T-helper 1 cell treated with Interleukin-12 subunit alpha and Interleukin-12 subunit beta and Interleukin-4 antibody, amounts not matched to agents 30 μg/mL and 1 μg/mL, for 36 hours (primary cell): ENCODE results near the gene CDS1.
"Not testable (repeated sequence)": the region's sequence is repeated elsewhere in the genome, so short reads cannot be mapped to it uniquely, and the experiment has no call there.

Experiments used
- H3K27ac Mint-ChIP-seq: one replicate; pipeline ENCODE4 v1.8.0; 2021; ENCODE audit warnings: mild to moderate bottlenecking, mixed read lengths
- H3K27me3 Mint-ChIP-seq: one replicate; pipeline ENCODE4 v1.8.0; 2021; ENCODE audit warnings: low read depth, mixed read lengths
- H3K36me3 Mint-ChIP-seq: one replicate; pipeline ENCODE4 v1.8.0; 2021; ENCODE audit warnings: low read depth, mixed read lengths
- H3K4me1 Mint-ChIP-seq: one replicate; pipeline ENCODE4 v1.8.0; 2021; ENCODE audit warnings: low read depth, mixed read lengths
- H3K4me3 Mint-ChIP-seq: one replicate; pipeline ENCODE4 v1.8.0; 2021; ENCODE audit warnings: mild to moderate bottlenecking, moderate library complexity, mixed read lengths
- H3K9me3 Mint-ChIP-seq: one replicate; pipeline ENCODE4 v1.8.0; 2021; ENCODE audit warnings: mixed read lengths

The CDS1 gene

DNA sequence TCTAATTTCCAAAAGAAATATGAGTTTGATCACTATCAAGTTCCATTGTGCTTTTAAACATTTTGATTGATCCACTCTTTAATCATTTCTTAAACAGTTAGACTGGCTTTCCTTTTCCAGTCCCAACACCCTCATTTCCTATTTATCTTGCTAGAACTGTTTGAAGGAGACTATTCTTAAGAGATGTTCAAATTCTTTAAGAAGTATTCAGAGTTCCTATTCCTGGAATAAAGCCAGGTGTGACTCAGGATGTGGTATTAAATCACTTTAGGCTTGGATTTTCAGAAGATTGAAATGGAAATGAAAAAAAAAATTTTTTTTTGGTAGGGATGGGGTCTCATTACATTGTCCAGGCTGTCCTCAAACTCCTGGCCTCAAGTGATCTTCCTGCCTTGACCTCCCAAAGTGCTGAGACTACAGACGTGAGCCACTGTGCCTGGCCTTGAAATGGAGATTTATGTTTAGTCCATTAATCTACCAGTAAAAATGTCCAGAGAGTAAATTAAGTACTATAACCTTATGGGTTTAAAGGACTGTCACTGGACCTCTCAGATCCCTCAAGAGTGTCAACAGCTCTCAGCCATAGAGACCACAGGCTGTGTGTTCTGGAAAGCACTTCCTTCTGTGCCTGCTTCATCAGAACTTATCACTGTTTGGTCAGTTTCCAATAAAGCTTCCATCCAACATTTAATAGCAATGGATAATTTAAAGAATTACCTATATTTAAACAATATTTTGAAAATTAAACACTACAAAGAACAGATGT is 90.7 kb downstream of the CDS1 start:
- H3K27ac Mint-ChIP-seq = no peak overlapping the region
- no peaks in the 10 kb centered on the region for H3K36me3 Mint-ChIP-seq
- H3K4me1 Mint-ChIP-seq = no peaks in the 10 kb centered on the region
- H3K27me3 Mint-ChIP-seq = no peaks in the 10 kb centered on the region
- no peaks in the 10 kb centered on the region for H3K9me3 Mint-ChIP-seq
- no peak overlapping the region for H3K4me3 Mint-ChIP-seq

DNA sequence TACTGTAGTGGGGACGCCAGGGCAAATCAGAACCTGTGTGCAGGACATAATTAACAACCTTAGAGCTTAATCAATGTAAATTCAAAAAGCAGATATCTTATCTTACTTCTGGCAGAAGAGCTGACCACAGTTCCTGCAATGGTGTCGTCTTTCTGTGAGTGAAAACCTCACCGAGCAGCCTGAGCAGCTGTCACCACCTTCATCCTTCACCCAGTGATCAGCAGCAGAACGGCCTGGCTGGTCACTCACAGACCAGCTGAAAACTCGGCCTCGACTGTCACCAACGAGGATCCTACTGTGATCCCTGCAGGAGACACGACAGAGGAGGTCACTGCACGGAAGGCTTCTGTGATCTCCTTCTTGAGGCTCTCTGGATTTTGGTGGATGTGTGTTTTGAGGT is 94.2 kb downstream of the CDS1 start:
- H3K27me3 Mint-ChIP-seq = no peaks in the 10 kb centered on the region

DNA sequence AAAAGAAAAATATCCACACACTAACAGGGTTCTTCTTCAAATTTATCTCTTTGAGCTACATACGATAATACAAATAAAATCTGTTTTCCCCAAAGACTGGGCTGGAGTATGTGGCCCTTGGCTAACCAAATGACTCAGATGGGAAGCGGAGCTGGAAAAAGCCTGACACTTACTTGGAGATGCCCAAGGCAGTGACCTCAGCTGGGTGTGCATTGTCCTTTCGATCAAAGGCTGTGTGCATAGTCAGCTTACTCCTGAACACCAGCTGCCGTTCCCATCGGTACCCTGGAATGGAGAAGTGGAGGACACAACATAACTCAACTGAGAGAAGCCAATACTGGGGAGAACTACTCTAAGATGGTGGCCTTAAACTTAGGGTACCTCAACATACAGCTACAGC is 95.1 kb downstream of the CDS1 start:
- Mint-ChIP-seq H3K36me3 (no peaks in the 10 kb centered on the region), H3K4me3 (no peak overlapping the region), H3K27me3 (no peaks in the 10 kb centered on the region), H3K27ac (no peak overlapping the region), H3K4me1 (peaks cover 11% of the 10 kb centered on the region), H3K9me3 (no peaks in the 10 kb centered on the region)

More for the DNA sequence above, 94.2 kb downstream of the CDS1 start:
- Mint-ChIP-seq H3K9me3 (no peaks in the 10 kb centered on the region), H3K27ac (no peak overlapping the region), H3K36me3 (no peaks in the 10 kb centered on the region), H3K4me1 (peaks cover 11% of the 10 kb centered on the region), H3K4me3 (no peak overlapping the region)

- no peak overlapping the region for H3K4me3 Mint-ChIP-seq
- no peaks in the 10 kb centered on the region for H3K36me3 Mint-ChIP-seq
- no peak overlapping the region for H3K27ac Mint-ChIP-seq
- no peaks in the 10 kb centered on the region for H3K9me3 Mint-ChIP-seq
- H3K4me1 Mint-ChIP-seq = peaks cover 15% of the 10 kb centered on the region
- H3K27me3 Mint-ChIP-seq = no peaks in the 10 kb centered on the region
These were observed 96.2 kb downstream of the CDS1 start for GRCh38 chr4:84678976-84679744.

DNA sequence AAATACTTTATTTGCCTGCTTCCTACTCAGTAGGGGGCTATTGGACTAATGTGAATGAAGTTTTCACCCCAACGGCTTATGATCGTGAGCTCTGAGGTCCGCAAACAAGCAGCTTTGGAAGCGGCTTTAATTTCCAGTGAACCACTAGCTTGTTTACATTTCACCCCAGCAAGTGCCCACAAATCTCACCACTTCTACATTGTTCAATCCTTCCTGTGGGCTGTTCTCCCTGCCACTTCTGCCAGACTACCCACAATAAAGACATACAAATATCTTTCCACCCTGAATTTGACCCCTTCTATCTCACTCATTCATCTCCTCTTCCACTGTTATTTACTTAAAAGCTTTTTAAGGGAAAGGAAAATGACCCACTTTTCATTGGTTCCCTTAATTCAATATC is 98.0 kb downstream of the CDS1 start:
- H3K4me3 Mint-ChIP-seq = no peak overlapping the region
- no peak overlapping the region for H3K27ac Mint-ChIP-seq
- peaks cover 19% of the 10 kb centered on the region for H3K4me1 Mint-ChIP-seq
- no peaks in the 10 kb centered on the region for H3K9me3 Mint-ChIP-seq
- H3K36me3 Mint-ChIP-seq = no peaks in the 10 kb centered on the region
- H3K27me3 Mint-ChIP-seq = no peaks in the 10 kb centered on the region

DNA sequence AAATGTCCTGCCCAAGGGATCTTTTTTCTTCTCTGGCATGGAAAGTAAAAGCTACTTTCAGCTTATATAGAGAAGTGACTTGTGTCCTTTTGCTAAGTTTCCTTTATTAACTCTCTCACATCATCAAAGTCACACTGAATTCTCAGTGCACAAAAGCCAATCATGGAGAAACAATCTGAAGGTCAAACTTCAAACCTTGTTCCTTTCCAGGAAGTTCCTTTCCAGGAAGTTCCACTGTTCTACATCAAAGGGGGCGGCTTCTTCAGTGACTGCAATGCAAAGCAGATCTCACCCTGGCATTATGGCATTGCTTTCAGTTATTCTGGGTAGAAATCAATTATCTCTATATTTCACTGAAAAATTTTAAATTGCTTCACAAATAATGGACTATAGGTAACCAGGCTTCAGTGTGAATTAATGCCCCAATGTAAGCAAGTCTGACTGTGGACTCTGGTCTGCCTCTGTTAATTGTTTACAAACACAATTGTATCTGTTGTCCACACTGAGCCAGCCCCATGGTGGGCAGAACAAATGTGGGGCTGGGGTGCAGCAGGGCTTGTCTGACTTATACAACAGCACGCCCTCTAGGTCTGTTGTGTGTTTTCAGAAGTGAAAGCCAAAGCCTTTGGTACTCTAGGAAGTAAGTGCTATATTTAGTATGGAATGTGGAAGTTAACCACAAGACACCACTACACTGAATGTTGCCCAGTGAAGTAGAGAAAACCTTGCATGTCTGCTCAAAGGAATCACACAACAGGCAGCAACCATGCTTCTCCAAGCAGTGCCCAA is 98.8 kb downstream of the CDS1 start:
- Mint-ChIP-seq H3K27me3 (no peaks in the 10 kb centered on the region), H3K9me3 (no peaks in the 10 kb centered on the region), H3K4me3 (peak overlapping the region; percentile 42), H3K36me3 (no peaks in the 10 kb centered on the region), H3K4me1 (peaks cover 19% of the 10 kb centered on the region), H3K27ac (peak overlapping the region; percentile 61)

GRCh38 chr4:84682661-84683060 is 99.7 kb downstream of the CDS1 start:
- H3K4me1 Mint-ChIP-seq = peaks cover 19% of the 10 kb centered on the region
- not testable (repeated sequence) for H3K36me3 Mint-ChIP-seq, H3K4me3 Mint-ChIP-seq, H3K9me3 Mint-ChIP-seq, H3K27ac Mint-ChIP-seq, H3K27me3 Mint-ChIP-seq

DNA sequence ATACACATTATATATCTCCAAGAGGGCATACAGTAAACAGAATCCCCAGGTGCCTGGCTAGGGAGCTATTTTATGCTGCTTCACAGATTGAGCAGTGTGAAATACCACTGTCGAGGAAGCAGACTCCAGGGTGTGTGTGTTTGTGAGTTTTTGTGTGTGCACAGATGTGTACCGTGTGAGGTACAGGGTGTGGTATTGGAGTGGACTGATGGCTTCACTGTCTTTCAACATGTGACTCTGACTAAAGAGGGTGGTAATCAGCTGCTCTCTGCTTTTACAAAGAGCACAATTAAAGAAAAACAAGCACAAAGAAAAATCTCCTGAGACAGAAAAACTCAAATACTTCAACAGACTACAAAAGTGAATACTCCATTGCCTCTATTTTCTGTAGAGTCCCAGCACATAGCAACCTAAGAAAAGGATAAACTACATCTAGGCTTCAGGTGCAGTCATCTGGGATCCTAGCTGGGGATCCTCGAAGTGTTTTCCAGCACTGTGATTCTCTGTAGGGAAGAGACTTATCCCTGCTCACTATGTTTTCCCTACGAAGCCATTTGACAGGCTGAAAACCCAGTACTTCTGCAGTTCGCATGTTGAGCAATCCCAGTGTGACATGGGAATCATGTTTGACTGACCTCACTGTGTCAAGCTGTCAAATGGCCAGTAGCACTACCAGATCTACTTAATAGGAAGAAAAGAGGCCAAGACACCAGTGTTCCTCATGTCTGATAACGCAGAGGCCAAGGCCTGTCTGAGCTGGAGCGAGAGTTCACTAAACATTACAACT is 100.3 kb downstream of the CDS1 start:
- Mint-ChIP-seq H3K27me3 (no peaks in the 10 kb centered on the region), H3K9me3 (no peaks in the 10 kb centered on the region), H3K36me3 (no peaks in the 10 kb centered on the region), H3K4me1 (peaks cover 19% of the 10 kb centered on the region), H3K27ac (no peak overlapping the region), H3K4me3 (no peak overlapping the region)

DNA sequence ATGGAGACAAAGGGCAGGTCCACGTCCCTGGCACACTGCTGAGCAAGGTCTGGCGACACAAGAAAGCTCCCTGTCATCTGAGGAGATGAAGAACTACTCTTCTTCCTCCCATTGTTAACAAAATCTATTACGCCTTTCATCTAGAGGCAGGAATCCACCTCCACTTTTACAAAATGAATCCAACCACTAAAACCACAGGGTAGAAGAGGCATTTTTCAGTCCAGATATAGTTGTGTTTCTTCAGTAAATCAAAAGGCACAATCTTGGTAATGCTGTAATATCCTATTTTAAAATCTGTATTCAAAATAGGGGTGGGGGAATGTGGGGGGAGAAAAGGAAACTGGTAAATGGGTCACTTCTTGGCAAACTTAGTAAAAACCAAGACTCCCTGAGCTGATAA is 101.4 kb downstream of the CDS1 start:
- Mint-ChIP-seq H3K27ac (no peak overlapping the region), H3K4me3 (peak overlapping the region; percentile 25), H3K9me3 (no peaks in the 10 kb centered on the region), H3K4me1 (peaks cover 19% of the 10 kb centered on the region), H3K36me3 (no peaks in the 10 kb centered on the region), H3K27me3 (no peaks in the 10 kb centered on the region)

- no peak overlapping the region for H3K27ac Mint-ChIP-seq
- no peaks in the 10 kb centered on the region for H3K27me3 Mint-ChIP-seq
- H3K4me1 Mint-ChIP-seq = peaks cover 19% of the 10 kb centered on the region
- H3K9me3 Mint-ChIP-seq = no peaks in the 10 kb centered on the region
- H3K4me3 Mint-ChIP-seq = no peak overlapping the region
- H3K36me3 Mint-ChIP-seq = no peaks in the 10 kb centered on the region
These were observed 102.2 kb downstream of the CDS1 start for GRCh38 chr4:84685105-84685504.

DNA sequence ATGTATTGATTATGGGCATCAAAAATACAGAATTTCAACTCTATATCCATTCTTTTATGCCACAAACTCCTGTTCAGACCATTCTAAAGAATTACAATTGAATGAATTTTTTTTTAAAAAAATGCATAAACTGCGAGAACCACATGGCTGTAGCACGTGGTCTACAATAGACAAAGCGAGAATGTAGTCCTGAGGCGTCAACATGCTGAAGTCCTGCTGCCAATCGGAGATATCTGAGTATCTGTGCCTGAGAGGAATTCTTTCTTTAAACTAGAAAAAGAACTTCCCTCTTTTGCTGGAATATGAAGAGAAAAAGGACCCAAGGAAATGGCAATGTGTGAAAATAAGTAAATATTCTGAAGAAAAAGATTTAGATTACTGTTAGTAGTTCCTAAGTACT is 105.7 kb downstream of the CDS1 start:
- no peaks in the 10 kb centered on the region for H3K36me3 Mint-ChIP-seq
- H3K27ac Mint-ChIP-seq = no peak overlapping the region
- peaks cover 8% of the 10 kb centered on the region for H3K4me1 Mint-ChIP-seq
- H3K9me3 Mint-ChIP-seq = no peaks in the 10 kb centered on the region
- no peak overlapping the region for H3K4me3 Mint-ChIP-seq
- no peaks in the 10 kb centered on the region for H3K27me3 Mint-ChIP-seq

- Mint-ChIP-seq H3K4me3 (no peak overlapping the region), H3K27ac (no peak overlapping the region), H3K27me3 (no peaks in the 10 kb centered on the region), H3K4me1 (peaks cover 4% of the 10 kb centered on the region), H3K9me3 (no peaks in the 10 kb centered on the region), H3K36me3 (no peaks in the 10 kb centered on the region)
These were observed 106.3 kb downstream of the CDS1 start for GRCh38 chr4:84689197-84689596.

- no peak overlapping the region for H3K27ac Mint-ChIP-seq
- no peaks in the 10 kb centered on the region for H3K36me3 Mint-ChIP-seq
- H3K9me3 Mint-ChIP-seq = no peaks in the 10 kb centered on the region
- H3K4me1 Mint-ChIP-seq = no peaks in the 10 kb centered on the region
- no peaks in the 10 kb centered on the region for H3K27me3 Mint-ChIP-seq
- no peak overlapping the region for H3K4me3 Mint-ChIP-seq
These were observed 107.6 kb downstream of the CDS1 start for GRCh38 chr4:84690481-84690880.

- no peaks in the 10 kb centered on the region for H3K9me3 Mint-ChIP-seq
- no peaks in the 10 kb centered on the region for H3K27me3 Mint-ChIP-seq
- H3K4me1 Mint-ChIP-seq = no peaks in the 10 kb centered on the region
- no peaks in the 10 kb centered on the region for H3K36me3 Mint-ChIP-seq
- H3K4me3 Mint-ChIP-seq = no peak overlapping the region
- H3K27ac Mint-ChIP-seq = no peak overlapping the region
These were observed 108.3 kb downstream of the CDS1 start for GRCh38 chr4:84691170-84691691.
